ENCODE measurements around the gene LZTFL1.

Gene LZTFL1

GRCh38 chr3:45873638-45874037, 31.7 kb upstream of the LZTFL1 start:
- TF ChIP-seq MAX (IDR thresholded peaks at IDR 0.05) (no peak), USF1 (IDR thresholded peaks at IDR 0.05) (no peak), ZBTB7A (IDR thresholded peaks at IDR 0.05; ENCODE audit: low read depth) (no peak), EGR1 (IDR thresholded peaks at IDR 0.05) (no peak), CREB1 (IDR thresholded peaks at IDR 0.05; ENCODE audit: low read depth) (no peak), REST (IDR thresholded peaks at IDR 0.05; ENCODE audit: low read depth) (no peak), RAD21 (IDR thresholded peaks at IDR 0.05; ENCODE audit: low read depth) (no peak), FOXM1 (IDR thresholded peaks at IDR 0.05; ENCODE audit: borderline replicate concordance, low read depth) (no peak), CEBPB (IDR thresholded peaks at IDR 0.05) (no peak), EP300 (IDR thresholded peaks at IDR 0.05; ENCODE audit: borderline replicate concordance) (no peak), NFIC (IDR thresholded peaks at IDR 0.05) (no peak), TEAD4 (IDR thresholded peaks at IDR 0.05) (no peak), TAF1 (IDR thresholded peaks at IDR 0.05; ENCODE audit: low read depth) (no peak)

- no peak for TF ChIP-seq TCF12 (IDR thresholded peaks at IDR 0.05; ENCODE audit: low read depth)
- TF ChIP-seq CREB1 (IDR thresholded peaks at IDR 0.05; ENCODE audit: low read depth): no peak
- no peak for TF ChIP-seq TAF1 (IDR thresholded peaks at IDR 0.05; ENCODE audit: low read depth)
- no peak for TF ChIP-seq RAD21 (IDR thresholded peaks at IDR 0.05; ENCODE audit: low read depth)
- TF ChIP-seq MAX (IDR thresholded peaks at IDR 0.05): no peak
- TF ChIP-seq YY1 (IDR thresholded peaks at IDR 0.05; ENCODE audit: low read depth): no peak
- no peak for TF ChIP-seq ZBTB7A (IDR thresholded peaks at IDR 0.05; ENCODE audit: low read depth)
- TF ChIP-seq REST (IDR thresholded peaks at IDR 0.05; ENCODE audit: low read depth): no peak
- TF ChIP-seq NFIC (IDR thresholded peaks at IDR 0.05): no peak
- no peak for TF ChIP-seq USF1 (IDR thresholded peaks at IDR 0.05)
- no peak for TF ChIP-seq CEBPB (IDR thresholded peaks at IDR 0.05)
- no peak for TF ChIP-seq EP300 (IDR thresholded peaks at IDR 0.05; ENCODE audit: borderline replicate concordance)
- no peak for TF ChIP-seq FOXM1 (IDR thresholded peaks at IDR 0.05; ENCODE audit: borderline replicate concordance, low read depth)
- TF ChIP-seq TEAD4 (IDR thresholded peaks at IDR 0.05): no peak
- TF ChIP-seq EGR1 (IDR thresholded peaks at IDR 0.05): no peak
These were observed 31.1 kb upstream of the LZTFL1 start for GRCh38 chr3:45873036-45873435.

GRCh38 chr3:45872569-45872968, 30.6 kb upstream of the LZTFL1 start:
- TF ChIP-seq CEBPB (IDR thresholded peaks at IDR 0.05) (no peak), TAF1 (IDR thresholded peaks at IDR 0.05; ENCODE audit: low read depth) (no peak), TEAD4 (IDR thresholded peaks at IDR 0.05) (no peak), CREB1 (IDR thresholded peaks at IDR 0.05; ENCODE audit: low read depth) (no peak), EP300 (IDR thresholded peaks at IDR 0.05; ENCODE audit: borderline replicate concordance) (no peak), EGR1 (IDR thresholded peaks at IDR 0.05) (no peak), NFIC (IDR thresholded peaks at IDR 0.05) (no peak), RAD21 (IDR thresholded peaks at IDR 0.05; ENCODE audit: low read depth) (no peak), TCF12 (IDR thresholded peaks at IDR 0.05; ENCODE audit: low read depth) (no peak), ZBTB7A (IDR thresholded peaks at IDR 0.05; ENCODE audit: low read depth) (no peak), MAX (IDR thresholded peaks at IDR 0.05) (no peak), YY1 (IDR thresholded peaks at IDR 0.05; ENCODE audit: low read depth) (no peak), REST (IDR thresholded peaks at IDR 0.05; ENCODE audit: low read depth) (no peak), FOXM1 (IDR thresholded peaks at IDR 0.05; ENCODE audit: borderline replicate concordance, low read depth) (no peak), USF1 (IDR thresholded peaks at IDR 0.05) (no peak)

- TF ChIP-seq TCF12 (IDR thresholded peaks at IDR 0.05; ENCODE audit: low read depth) (no peak), TEAD4 (IDR thresholded peaks at IDR 0.05) (no peak), FOXM1 (IDR thresholded peaks at IDR 0.05; ENCODE audit: borderline replicate concordance, low read depth) (no peak), RAD21 (IDR thresholded peaks at IDR 0.05; ENCODE audit: low read depth) (no peak)
These were observed 29.9 kb upstream of the LZTFL1 start for GRCh38 chr3:45871780-45872179.
